Liver (tissue), 9 donors: Measurements from ENCODE around the gene COL23A1. TPM values are rescaled to one million over a fixed set of nuclear protein-coding genes. Genes with fewer than 3 reads are reported as not detected.

Source experiments
- DNase-seq: peaks from one replicate; pipeline ENCODE4 v3.0.0-alpha.2; 2017; ENCODE audit warnings: low spot score
- H3K27ac ChIP-seq, 2 donors: one replicate each; pipeline ENCODE4 v1.7.0; 2013; ENCODE audit warnings: inconsistent platforms in 2 of 2, low read length in 2 of 2, control low read depth in 1 of 2, low read depth in 1 of 2, mild to moderate bottlenecking in 1 of 2
- H3K27me3 ChIP-seq, 4 donors: one replicate each; pipeline versions ENCODE4 v1.6.1 to v1.7.0; 2013; ENCODE audit warnings: low read length in 3 of 4, inconsistent platforms in 1 of 4, mild to moderate bottlenecking in 1 of 4, moderate library complexity in 1 of 4; ENCODE audit not compliant: control insufficient read depth in 4 of 4, insufficient read depth in 4 of 4
- H3K36me3 ChIP-seq, 4 donors: one replicate each; pipeline versions ENCODE4 v1.6.1 to v1.7.0; 2013; ENCODE audit warnings: low read length in 3 of 4, mild to moderate bottlenecking in 3 of 4, low read depth in 1 of 4, moderate library complexity in 1 of 4; ENCODE audit not compliant: control insufficient read depth in 4 of 4, insufficient read depth in 3 of 4
- H3K4me1 ChIP-seq, 4 donors: one replicate each; pipeline versions ENCODE4 v1.6.1 to v1.7.0; 2013; ENCODE audit warnings: low read length in 3 of 4, mild to moderate bottlenecking in 3 of 4, moderate library complexity in 1 of 4; ENCODE audit not compliant: control insufficient read depth in 4 of 4, insufficient read depth in 4 of 4
- H3K4me3 ChIP-seq, 3 donors: one replicate each; pipeline versions ENCODE4 v1.6.1 to v1.7.0; 2013; ENCODE audit warnings: low read length in 3 of 3, control low read depth in 1 of 3, low read depth in 1 of 3, mild to moderate bottlenecking in 1 of 3
- H3K9ac ChIP-seq, 2 donors: one replicate each; pipeline ENCODE4 v1.7.0; 2013; ENCODE audit warnings: low read length in 2 of 2, mild to moderate bottlenecking in 2 of 2, moderate library complexity in 2 of 2, control low read depth in 1 of 2, low read depth in 1 of 2
- H3K9me3 ChIP-seq, 4 donors: one replicate each; pipeline versions ENCODE4 v1.6.1 to v1.7.0; 2013; ENCODE audit warnings: low read length in 3 of 4; ENCODE audit not compliant: control insufficient read depth in 4 of 4
- ATF3 ChIP-seq: IDR thresholded peaks from 2 replicates; pipeline ENCODE4 v1.6.1; 2016; ENCODE audit warnings: antibody characterized with exemption
- CTCF ChIP-seq: fragments of 150-350 bp; IDR thresholded peaks from 2 replicates; pipeline ENCODE4 v1.5.1; 2017; ENCODE audit warnings: improper control_type of control experiment, low read depth, low read length; ENCODE audit not compliant: missing input control
- FOXA1 ChIP-seq: IDR thresholded peaks from 2 replicates; pipeline ENCODE4 v1.6.1; 2016; ENCODE audit warnings: antibody characterized with exemption
- FOXA2 ChIP-seq: IDR thresholded peaks from 2 replicates; pipeline ENCODE4 v1.6.1; 2016; ENCODE audit warnings: antibody characterized with exemption
- GABPA ChIP-seq, 2 donors: IDR thresholded peaks in 1 of 2; conservative IDR thresholded peaks in 1 of 2; 2 replicates each; pipeline ENCODE4 v1.6.1; 2016; ENCODE audit warnings: antibody characterized with exemption in 2 of 2, mild to moderate bottlenecking in 1 of 2, moderate library complexity in 1 of 2
- HNF4A ChIP-seq, 2 donors: conservative IDR thresholded peaks; 2 replicates each; pipeline ENCODE4 v1.6.1; 2016; ENCODE audit warnings: antibody characterized with exemption in 2 of 2, mild to moderate bottlenecking in 2 of 2
- HNF4G ChIP-seq: IDR thresholded peaks from 2 replicates; pipeline ENCODE4 v1.6.1; 2016; ENCODE audit warnings: antibody characterized with exemption
- JUND ChIP-seq, 2 donors: IDR thresholded peaks; 2 replicates each; pipeline ENCODE4 v1.6.1; 2016; ENCODE audit warnings: antibody characterized with exemption in 2 of 2
- MAX ChIP-seq: IDR thresholded peaks from 2 replicates; pipeline ENCODE4 v1.6.1; 2016; ENCODE audit warnings: antibody characterized with exemption
- NR2F2 ChIP-seq: IDR thresholded peaks from 2 replicates; pipeline ENCODE4 v1.6.1; 2016; ENCODE audit warnings: antibody characterized with exemption
- RAD21 ChIP-seq, 2 donors: IDR thresholded peaks; 2 replicates each; pipeline ENCODE4 v1.6.1; 2016; ENCODE audit warnings: antibody characterized with exemption in 2 of 2, mild to moderate bottlenecking in 2 of 2
- REST ChIP-seq: IDR thresholded peaks from 2 replicates; pipeline ENCODE4 v1.6.1; 2016; ENCODE audit warnings: antibody characterized with exemption, mild to moderate bottlenecking
- RXRA ChIP-seq, 2 donors: IDR thresholded peaks; 2 replicates each; pipeline ENCODE4 v1.6.1; 2017 to 2018; ENCODE audit warnings: antibody characterized with exemption in 2 of 2, mild to moderate bottlenecking in 1 of 2
- SP1 ChIP-seq: IDR thresholded peaks from 2 replicates; pipeline ENCODE4 v1.6.1; 2018; ENCODE audit warnings: antibody characterized with exemption, mild to moderate bottlenecking
- TAF1 ChIP-seq: conservative IDR thresholded peaks from 2 replicates; pipeline ENCODE4 v1.6.1; 2016; ENCODE audit warnings: antibody characterized with exemption, mild to moderate bottlenecking
- ZBTB33 ChIP-seq: IDR thresholded peaks from 2 replicates; pipeline ENCODE4 v1.6.1; 2016; ENCODE audit warnings: antibody characterized with exemption
- WGBS: extraction: QIAGEN DNeasy Blood & Tissue Kit; methylation state at CpG from one replicate; pipeline ENCODE4 v1.1.7; 2013; 5-methylcytosine and 5-hydroxymethylcytosine counted together
- polyA plus RNA-seq, 2 donors: library from polyadenylated mRNA; stranded (reverse) in 1 of 2; unstranded in 1 of 2; fragments of 200-250 nt in 1 of 2; fragments of >200 nt in 1 of 2; fragmentation: Nextera tagmentation in 1 of 2; extraction: Ambion mirVana in 1 of 2; gene quantifications; one replicate each; pipeline versions ENCODE4 v1.2.1 to v1.2.3, GENCODE V29; 2013 to 2015
- total RNA-seq, 2 donors: library from RNA; depleted of rRNA; stranded (reverse); fragments of >200 nt; gene quantifications; one replicate each; pipeline ENCODE4 v1.2.3, GENCODE V29; 2014
- donor health status: healthy.
- donor health status: healthy.
- donor health status: healthy.
- donor health status: healthy.
- donor health status: healthy.

COL23A1 gene
- total and polyA plus RNA-seq, 4 donors = 0.08 to 1.4 (median 0.27) TPM

GRCh38 chr5:178319541-178320041 is 270.6 kb downstream of the COL23A1 start:
- Histone ChIP-seq H3K4me3 (no peak overlapping the region), H3K36me3 (no peaks in the 10 kb centered on the region), H3K9me3 (no peaks in the 10 kb centered on the region), H3K27me3 (no peaks in the 10 kb centered on the region), H3K27ac (no peak overlapping the region), H3K9ac (no peak overlapping the region), H3K4me1 (no peaks in the 10 kb centered on the region)
- DNase-seq = no peak
- TF ChIP-seq REST = no peak
- no peak for TF ChIP-seq RXRA (IDR thresholded peaks at IDR 0.05)
- TF ChIP-seq SP1 = no peak
- TF ChIP-seq NR2F2 = no peak
- TF ChIP-seq MAX = no peak
- TF ChIP-seq GABPA (IDR thresholded peaks at IDR 0.05 in 1 of 2, conservative IDR thresholded peaks at IDR 0.05 in 1 of 2) = no peak
- TF ChIP-seq TAF1 = no peak
- no peak for TF ChIP-seq ATF3
- TF ChIP-seq HNF4A (conservative IDR thresholded peaks at IDR 0.05) = no peak
- TF ChIP-seq FOXA1 = no peak
- TF ChIP-seq CTCF = no peak
- no peak for TF ChIP-seq ZBTB33
- no peak for TF ChIP-seq HNF4G
- TF ChIP-seq RAD21 (IDR thresholded peaks at IDR 0.05) = no peak
- no peak for TF ChIP-seq FOXA2
- 93% methylated on average over 20 of the region's 20 CpGs for WGBS

GRCh38 chr5:178318893-178319292 is 271.3 kb downstream of the COL23A1 start:
- Histone ChIP-seq H3K4me3 (no peak overlapping the region), H3K27ac (no peak overlapping the region), H3K36me3 (no peaks in the 10 kb centered on the region), H3K9ac (no peak overlapping the region), H3K9me3 (no peaks in the 10 kb centered on the region), H3K4me1 (no peaks in the 10 kb centered on the region), H3K27me3 (no peaks in the 10 kb centered on the region)
- WGBS = 85% methylated on average over 6 of the region's 6 CpGs
- DNase-seq = no peak
- no peak for TF ChIP-seq ZBTB33
- TF ChIP-seq NR2F2 = no peak
- TF ChIP-seq JUND (IDR thresholded peaks at IDR 0.05) = no peak
- no peak for TF ChIP-seq FOXA1
- no peak for TF ChIP-seq REST
- TF ChIP-seq CTCF = no peak
- no peak for TF ChIP-seq HNF4G
